HepG2 (cell line): ENCODE results near the gene RBM14. TPM values are rescaled to one million over a fixed set of nuclear protein-coding genes. Genes with fewer than 3 reads are reported as not detected.

ENCODE experiments used
- ELF3 ChIP-seq: IDR thresholded peaks from 2 replicates; pipeline ENCODE4 v1.6.1; 2016; ENCODE audit warnings: missing genetic modification reagents, missing compliant biosample characterization
- GATAD2A ChIP-seq: IDR thresholded peaks from 2 replicates; pipeline ENCODE4 v1.6.1; 2016
- GFI1 ChIP-seq: sonication (generic); formaldehyde crosslinking; IDR thresholded peaks from 2 replicates; pipeline ENCODE4 v1.5.0; 2020; ENCODE audit warnings: missing genetic modification reagents, mild to moderate bottlenecking, borderline replicate concordance
- MBD4 ChIP-seq: IDR thresholded peaks from 2 replicates; pipeline ENCODE4 v1.6.1; 2012; ENCODE audit warnings: low read length, inconsistent platforms, borderline replicate concordance
- NFATC3 ChIP-seq: sonication (generic); formaldehyde crosslinking; IDR thresholded peaks from 2 replicates; pipeline ENCODE4 v1.5.1; 2020; ENCODE audit warnings: mild to moderate bottlenecking, missing genetic modification reagents
- PHB2 ChIP-seq: fragments of 450-650 bp; IDR thresholded peaks from 2 replicates; pipeline ENCODE4 v1.6.1; 2018; ENCODE audit not compliant: partially characterized antibody
- PRPF4 ChIP-seq: fragments of 200-400 bp; formaldehyde crosslinking; IDR thresholded peaks from 2 replicates; pipeline ENCODE4 v1.6.1; 2016; ENCODE audit warnings: low read length, low read depth; ENCODE audit not compliant: poor library complexity, severe bottlenecking
- SOX6 ChIP-seq, 2 experiments: fragments of 450-650 bp in 1 of 2; sonication (generic) in 1 of 2; formaldehyde crosslinking in 1 of 2; IDR thresholded peaks; 2 replicates each; pipeline versions ENCODE4 v1.4.0 to v1.6.1; 2017 to 2020; ENCODE audit warnings: antibody characterized with exemption in 1 of 2, mild to moderate bottlenecking in 1 of 2, missing genetic modification reagents in 1 of 2
- TBL1XR1 ChIP-seq: fragments of 150-350 bp; IDR thresholded peaks from 2 replicates; pipeline ENCODE4 v1.6.1; 2014; ENCODE audit warnings: borderline replicate concordance, low read length; ENCODE audit not compliant: partially characterized antibody
- ZFP41 ChIP-seq: sonication (generic); formaldehyde crosslinking; IDR thresholded peaks from 2 replicates; pipeline ENCODE4 v1.4.0; 2020; ENCODE audit warnings: mild to moderate bottlenecking, missing genetic modification reagents, borderline replicate concordance
- polyA plus RNA-seq, 8 experiments: library from polyadenylated mRNA; depleted of rRNA in 3 of 8; stranded (reverse) in 7 of 8; unstranded in 1 of 8; fragments of >200 nt; fragmentation: Illumina TruSeq in 4 of 8; extraction: Trizol in 4 of 8; gene quantifications; 2 replicates each; pipeline versions ENCODE4 v1.2.1 to v1.2.3, GENCODE V29; 2011 to 2016; ENCODE audit warnings: low read depth in 4 of 8, missing spikeins in 1 of 8, mixed read lengths in 1 of 8; ENCODE audit not compliant: insufficient read depth in 1 of 8
- total RNA-seq, 5 experiments: library from RNA; depleted of rRNA; stranded (reverse); fragments of >200 nt; fragmentation: Illumina TruSeq; extraction: Trizol; gene quantifications; 2 replicates each; pipeline ENCODE4 v1.2.3, GENCODE V29; 2016; ENCODE audit warnings: low read depth in 1 of 5
- TF ChIP-seq, protein P1 (sequence below): sonication (generic); formaldehyde crosslinking; IDR thresholded peaks from 2 replicates; pipeline ENCODE4 v1.4.0; 2020; ENCODE audit warnings: mild to moderate bottlenecking, missing genetic modification reagents, borderline replicate concordance
- TF ChIP-seq, protein P2 (sequence below): sonication (generic); formaldehyde crosslinking; IDR thresholded peaks from 2 replicates; pipeline ENCODE4 v1.4.0; 2020; ENCODE audit warnings: missing genetic modification reagents, borderline replicate concordance
- TF ChIP-seq, protein P3 (sequence below): IDR thresholded peaks from 2 replicates; pipeline ENCODE4 v1.6.1; 2016; ENCODE audit warnings: control low read depth
- TF ChIP-seq, protein P4 (sequence below): sonication (generic); formaldehyde crosslinking; IDR thresholded peaks from 2 replicates; pipeline ENCODE4 v1.8.0; 2022; ENCODE audit warnings: missing genetic modification reagents, mild to moderate bottlenecking, moderate library complexity, borderline replicate concordance
- TF ChIP-seq, protein P5 (sequence below): sonication (generic); formaldehyde crosslinking; IDR thresholded peaks from 2 replicates; pipeline ENCODE4 v1.4.0; 2020; ENCODE audit warnings: mild to moderate bottlenecking, missing genetic modification reagents

Gene RBM14
- total and polyA plus RNA-seq, 2 of the 13 experiments (the other 11 are each of a cell fraction or from before 2014, with no cell fraction given), result 12.7 to 44.1 TPM

DNA sequence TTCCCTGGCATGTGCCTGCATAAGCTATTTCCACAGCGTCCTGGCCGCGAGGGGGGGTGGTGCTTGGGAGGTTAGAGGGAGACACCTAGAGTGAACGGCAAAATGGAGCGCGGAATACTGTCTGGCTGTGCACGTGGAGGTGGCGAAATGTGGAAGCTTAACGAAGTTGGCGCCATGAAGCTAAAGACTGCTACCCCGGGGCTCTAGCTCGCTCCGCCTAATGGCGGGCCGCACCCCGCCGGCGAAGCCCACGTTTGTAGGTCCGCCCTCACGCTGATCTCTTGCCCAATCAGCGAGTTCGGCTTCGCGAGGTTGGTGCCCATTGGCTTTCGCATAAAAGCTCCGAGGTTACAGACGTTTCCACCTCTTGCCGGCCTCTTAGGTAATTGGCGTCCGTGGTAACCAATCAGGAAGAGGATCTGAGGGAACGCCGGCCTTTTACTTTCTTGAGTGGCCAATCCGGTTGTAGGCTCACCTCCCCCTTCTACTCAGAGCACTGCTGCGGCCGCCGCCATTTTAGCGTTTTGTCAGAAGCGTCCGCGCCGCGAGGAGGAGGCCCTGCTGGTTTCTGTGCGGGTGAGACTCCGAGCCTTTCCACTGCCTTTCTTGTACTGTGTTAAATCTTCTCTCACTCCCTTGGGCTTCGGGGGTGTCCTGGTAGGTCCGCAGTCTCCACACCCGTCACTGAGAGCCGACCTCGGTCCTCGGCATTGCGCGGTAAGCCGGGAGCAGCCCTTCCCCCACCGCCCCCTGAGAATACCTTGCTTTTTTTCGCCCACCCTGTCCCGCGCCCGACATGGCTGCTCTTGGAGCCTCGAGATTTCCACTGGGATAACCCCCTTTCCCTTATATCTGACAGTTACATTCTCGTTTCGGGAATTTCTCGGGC, 22.0 kb downstream of the RBM14 start, which contains the start of gene RBM4 (continued):
- TF ChIP-seq, protein P1, sequence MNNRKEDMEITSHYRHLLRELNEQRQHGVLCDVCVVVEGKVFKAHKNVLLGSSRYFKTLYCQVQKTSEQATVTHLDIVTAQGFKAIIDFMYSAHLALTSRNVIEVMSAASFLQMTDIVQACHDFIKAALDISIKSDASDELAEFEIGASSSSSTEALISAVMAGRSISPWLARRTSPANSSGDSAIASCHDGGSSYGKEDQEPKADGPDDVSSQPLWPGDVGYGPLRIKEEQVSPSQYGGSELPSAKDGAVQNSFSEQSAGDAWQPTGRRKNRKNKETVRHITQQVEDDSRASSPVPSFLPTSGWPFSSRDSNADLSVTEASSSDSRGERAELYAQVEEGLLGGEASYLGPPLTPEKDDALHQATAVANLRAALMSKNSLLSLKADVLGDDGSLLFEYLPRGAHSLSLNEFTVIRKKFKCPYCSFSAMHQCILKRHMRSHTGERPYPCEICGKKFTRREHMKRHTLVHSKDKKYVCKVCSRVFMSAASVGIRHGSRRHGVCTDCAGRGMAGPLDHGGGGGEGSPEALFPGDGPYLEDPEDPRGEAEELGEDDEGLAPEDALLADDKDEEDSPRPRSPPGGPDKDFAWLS (CRISPR knock-in tag), result no peak
- TF ChIP-seq, protein P2, sequence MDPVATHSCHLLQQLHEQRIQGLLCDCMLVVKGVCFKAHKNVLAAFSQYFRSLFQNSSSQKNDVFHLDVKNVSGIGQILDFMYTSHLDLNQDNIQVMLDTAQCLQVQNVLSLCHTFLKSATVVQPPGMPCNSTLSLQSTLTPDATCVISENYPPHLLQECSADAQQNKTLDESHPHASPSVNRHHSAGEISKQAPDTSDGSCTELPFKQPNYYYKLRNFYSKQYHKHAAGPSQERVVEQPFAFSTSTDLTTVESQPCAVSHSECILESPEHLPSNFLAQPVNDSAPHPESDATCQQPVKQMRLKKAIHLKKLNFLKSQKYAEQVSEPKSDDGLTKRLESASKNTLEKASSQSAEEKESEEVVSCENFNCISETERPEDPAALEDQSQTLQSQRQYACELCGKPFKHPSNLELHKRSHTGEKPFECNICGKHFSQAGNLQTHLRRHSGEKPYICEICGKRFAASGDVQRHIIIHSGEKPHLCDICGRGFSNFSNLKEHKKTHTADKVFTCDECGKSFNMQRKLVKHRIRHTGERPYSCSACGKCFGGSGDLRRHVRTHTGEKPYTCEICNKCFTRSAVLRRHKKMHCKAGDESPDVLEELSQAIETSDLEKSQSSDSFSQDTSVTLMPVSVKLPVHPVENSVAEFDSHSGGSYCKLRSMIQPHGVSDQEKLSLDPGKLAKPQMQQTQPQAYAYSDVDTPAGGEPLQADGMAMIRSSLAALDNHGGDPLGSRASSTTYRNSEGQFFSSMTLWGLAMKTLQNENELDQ (CRISPR knock-in tag), result peak; percentile 18; the same call in 1 of the 2 replicates
- TF ChIP-seq NFATC3 (CRISPR knock-in tag) (0 out of 2 replicates have a peak, but pooled peaks have one; percentile 70), ELF3 (CRISPR knock-in tag) (peak; percentile 41), GFI1 (no peak), TBL1XR1 (no peak), MBD4 (peak; percentile 25; the same call in 1 of the 2 replicates), PRPF4 (peak; percentile 45), SOX6 (IDR thresholded peaks at IDR 0.05) (no peak), SOX6 (CRISPR knock-in tag; IDR thresholded peaks at IDR 0.05) (peak; percentile 27), PHB2 (no peak), GATAD2A (CRISPR knock-in tag) (no peak), ZFP41 (CRISPR knock-in tag) (no peak)
- TF ChIP-seq, protein P3, sequence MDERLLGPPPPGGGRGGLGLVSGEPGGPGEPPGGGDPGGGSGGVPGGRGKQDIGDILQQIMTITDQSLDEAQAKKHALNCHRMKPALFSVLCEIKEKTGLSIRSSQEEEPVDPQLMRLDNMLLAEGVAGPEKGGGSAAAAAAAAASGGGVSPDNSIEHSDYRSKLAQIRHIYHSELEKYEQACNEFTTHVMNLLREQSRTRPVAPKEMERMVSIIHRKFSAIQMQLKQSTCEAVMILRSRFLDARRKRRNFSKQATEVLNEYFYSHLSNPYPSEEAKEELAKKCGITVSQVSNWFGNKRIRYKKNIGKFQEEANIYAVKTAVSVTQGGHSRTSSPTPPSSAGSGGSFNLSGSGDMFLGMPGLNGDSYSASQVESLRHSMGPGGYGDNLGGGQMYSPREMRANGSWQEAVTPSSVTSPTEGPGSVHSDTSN (CRISPR knock-in tag), result peak; percentile 94
- TF ChIP-seq, protein P4, sequence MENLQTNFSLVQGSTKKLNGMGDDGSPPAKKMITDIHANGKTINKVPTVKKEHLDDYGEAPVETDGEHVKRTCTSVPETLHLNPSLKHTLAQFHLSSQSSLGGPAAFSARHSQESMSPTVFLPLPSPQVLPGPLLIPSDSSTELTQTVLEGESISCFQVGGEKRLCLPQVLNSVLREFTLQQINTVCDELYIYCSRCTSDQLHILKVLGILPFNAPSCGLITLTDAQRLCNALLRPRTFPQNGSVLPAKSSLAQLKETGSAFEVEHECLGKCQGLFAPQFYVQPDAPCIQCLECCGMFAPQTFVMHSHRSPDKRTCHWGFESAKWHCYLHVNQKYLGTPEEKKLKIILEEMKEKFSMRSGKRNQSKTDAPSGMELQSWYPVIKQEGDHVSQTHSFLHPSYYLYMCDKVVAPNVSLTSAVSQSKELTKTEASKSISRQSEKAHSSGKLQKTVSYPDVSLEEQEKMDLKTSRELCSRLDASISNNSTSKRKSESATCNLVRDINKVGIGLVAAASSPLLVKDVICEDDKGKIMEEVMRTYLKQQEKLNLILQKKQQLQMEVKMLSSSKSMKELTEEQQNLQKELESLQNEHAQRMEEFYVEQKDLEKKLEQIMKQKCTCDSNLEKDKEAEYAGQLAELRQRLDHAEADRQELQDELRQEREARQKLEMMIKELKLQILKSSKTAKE, result no peak
- TF ChIP-seq, protein P5, sequence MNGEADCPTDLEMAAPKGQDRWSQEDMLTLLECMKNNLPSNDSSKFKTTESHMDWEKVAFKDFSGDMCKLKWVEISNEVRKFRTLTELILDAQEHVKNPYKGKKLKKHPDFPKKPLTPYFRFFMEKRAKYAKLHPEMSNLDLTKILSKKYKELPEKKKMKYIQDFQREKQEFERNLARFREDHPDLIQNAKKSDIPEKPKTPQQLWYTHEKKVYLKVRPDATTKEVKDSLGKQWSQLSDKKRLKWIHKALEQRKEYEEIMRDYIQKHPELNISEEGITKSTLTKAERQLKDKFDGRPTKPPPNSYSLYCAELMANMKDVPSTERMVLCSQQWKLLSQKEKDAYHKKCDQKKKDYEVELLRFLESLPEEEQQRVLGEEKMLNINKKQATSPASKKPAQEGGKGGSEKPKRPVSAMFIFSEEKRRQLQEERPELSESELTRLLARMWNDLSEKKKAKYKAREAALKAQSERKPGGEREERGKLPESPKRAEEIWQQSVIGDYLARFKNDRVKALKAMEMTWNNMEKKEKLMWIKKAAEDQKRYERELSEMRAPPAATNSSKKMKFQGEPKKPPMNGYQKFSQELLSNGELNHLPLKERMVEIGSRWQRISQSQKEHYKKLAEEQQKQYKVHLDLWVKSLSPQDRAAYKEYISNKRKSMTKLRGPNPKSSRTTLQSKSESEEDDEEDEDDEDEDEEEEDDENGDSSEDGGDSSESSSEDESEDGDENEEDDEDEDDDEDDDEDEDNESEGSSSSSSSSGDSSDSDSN, result peak; percentile 46
